Thyroid gland (tissue), 4 donors: ENCODE results near the gene FBXL22. TPM values are rescaled to one million over a fixed set of nuclear protein-coding genes. Genes with fewer than 3 reads are reported as not detected.

Source experiments
- DNase-seq, 2 donors: peaks; one replicate each; pipeline ENCODE4 v3.0.0-alpha.2; 2019
- H3K27ac ChIP-seq, 3 donors: fragments of 200-600 bp; sonication (generic); 1 replicate in 2 of 3; 2 replicates in 1 of 3; pipeline ENCODE4 v1.5.1; 2016 to 2019; ENCODE audit warnings: mild to moderate bottlenecking in 1 of 3, moderate library complexity in 1 of 3
- H3K27me3 ChIP-seq: fragments of 200-600 bp; sonication (generic); one replicate; pipeline ENCODE4 v1.5.1; 2019
- H3K36me3 ChIP-seq, 2 donors: fragments of 200-600 bp; sonication (generic); one replicate each; pipeline ENCODE4 v1.5.1; 2016 to 2019
- H3K4me1 ChIP-seq, 2 donors: fragments of 200-600 bp; sonication (generic); one replicate each; pipeline ENCODE4 v1.5.1; 2017 to 2019
- H3K4me3 ChIP-seq, 3 donors: fragments of 200-600 bp; sonication (generic); replicated peaks in 1 of 3; 1 replicate in 2 of 3; 2 replicates in 1 of 3; pipeline ENCODE4 v1.5.1; 2016; ENCODE audit warnings: mild to moderate bottlenecking in 1 of 3
- H3K9me3 ChIP-seq: fragments of 200-600 bp; sonication (generic); one replicate; pipeline ENCODE4 v1.5.1; 2017
- POLR2A ChIP-seq, 2 donors: fragments of 450-650 bp; IDR thresholded peaks; one replicate each; pipeline ENCODE4 v1.6.1; 2017; ENCODE audit warnings: antibody characterized with exemption in 2 of 2, mild to moderate bottlenecking in 2 of 2, moderate library complexity in 1 of 2
- WGBS, 2 donors: methylation state at CpG; one replicate each; pipeline ENCODE4 v1.1.5; 2017; 5-methylcytosine and 5-hydroxymethylcytosine counted together
- intact Hi-C: fragments of 100-400 bp; cut with DNase I; formaldehyde crosslinking; loops from one replicate; pipeline ENCODE4 v1.15.1; 2023
- total RNA-seq, 4 donors: library from RNA; depleted of rRNA; stranded (reverse); fragments of >200 nt; gene quantifications; one replicate each; pipeline ENCODE4 v1.2.3, GENCODE V29; 2016
- TF ChIP-seq, protein P1 (sequence below), 6 experiments: fragments of 200-600 bp in 3 of 6; fragments of 450-650 bp in 3 of 6; sonication (generic) in 3 of 6; IDR thresholded peaks; one replicate each; pipeline ENCODE4 v1.5.1; 2016 to 2019; ENCODE audit warnings: antibody characterized with exemption in 6 of 6, mild to moderate bottlenecking in 2 of 6, inconsistent platforms in 1 of 6, moderate library complexity in 1 of 6

The FBXL22 gene
- total RNA-seq, 4 donors from 2014 or later = 0.92 to 3.8 (median 2.3) TPM

DNA sequence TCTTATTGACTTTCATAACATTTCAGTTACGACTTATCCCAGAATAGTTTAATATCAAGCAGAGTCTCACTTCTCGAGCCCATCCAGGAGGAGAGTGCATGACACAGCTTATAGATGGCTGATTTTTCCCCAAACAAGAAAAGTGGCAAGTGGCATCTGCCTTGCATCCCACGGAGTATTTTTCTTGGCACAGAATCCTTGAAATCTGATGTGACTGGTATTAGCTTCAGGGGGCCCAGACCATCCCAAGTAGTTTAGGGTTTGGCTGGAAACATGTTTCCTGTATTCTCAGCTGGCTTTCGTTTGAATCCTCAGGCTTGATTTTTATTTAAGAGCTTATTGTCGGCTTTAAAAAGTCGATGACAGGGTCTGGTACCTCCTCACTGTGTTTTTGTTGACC is 20.7 kb upstream of the FBXL22 start:
- Histone ChIP-seq H3K27me3 (no peaks in the 10 kb centered on the region), H3K36me3 (no peaks in the 10 kb centered on the region), H3K4me1 (peaks cover 7 to 12% of the 10 kb centered on the region in 2 donors), H3K9me3 (no peaks in the 10 kb centered on the region), H3K27ac (no peak overlapping the region), H3K4me3 (no peak overlapping the region)
- TF ChIP-seq, protein P1, sequence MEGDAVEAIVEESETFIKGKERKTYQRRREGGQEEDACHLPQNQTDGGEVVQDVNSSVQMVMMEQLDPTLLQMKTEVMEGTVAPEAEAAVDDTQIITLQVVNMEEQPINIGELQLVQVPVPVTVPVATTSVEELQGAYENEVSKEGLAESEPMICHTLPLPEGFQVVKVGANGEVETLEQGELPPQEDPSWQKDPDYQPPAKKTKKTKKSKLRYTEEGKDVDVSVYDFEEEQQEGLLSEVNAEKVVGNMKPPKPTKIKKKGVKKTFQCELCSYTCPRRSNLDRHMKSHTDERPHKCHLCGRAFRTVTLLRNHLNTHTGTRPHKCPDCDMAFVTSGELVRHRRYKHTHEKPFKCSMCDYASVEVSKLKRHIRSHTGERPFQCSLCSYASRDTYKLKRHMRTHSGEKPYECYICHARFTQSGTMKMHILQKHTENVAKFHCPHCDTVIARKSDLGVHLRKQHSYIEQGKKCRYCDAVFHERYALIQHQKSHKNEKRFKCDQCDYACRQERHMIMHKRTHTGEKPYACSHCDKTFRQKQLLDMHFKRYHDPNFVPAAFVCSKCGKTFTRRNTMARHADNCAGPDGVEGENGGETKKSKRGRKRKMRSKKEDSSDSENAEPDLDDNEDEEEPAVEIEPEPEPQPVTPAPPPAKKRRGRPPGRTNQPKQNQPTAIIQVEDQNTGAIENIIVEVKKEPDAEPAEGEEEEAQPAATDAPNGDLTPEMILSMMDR (IDR thresholded peaks at IDR 0.05) = no peak
- no peak for TF ChIP-seq POLR2A (IDR thresholded peaks at IDR 0.05)
- no peak for DNase-seq
- intact Hi-C loops = no loop called here
- WGBS, 2 donors = 81 to 85% methylated on average over 6 of the region's 6 CpGs

GRCh38 chr15:63582179-63582578 is 15.0 kb upstream of the FBXL22 start:
- H3K27ac ChIP-seq = no peak overlapping the region
- no peaks in the 10 kb centered on the region for H3K27me3 ChIP-seq
- intact Hi-C loops = no loop called here
- H3K36me3 ChIP-seq = no peaks in the 10 kb centered on the region
- no peak for DNase-seq
- H3K4me1 ChIP-seq = no peaks in the 10 kb centered on the region
- TF ChIP-seq, protein P1 (IDR thresholded peaks at IDR 0.05) = no peak
- TF ChIP-seq POLR2A (IDR thresholded peaks at IDR 0.05) = no peak
- no peak overlapping the region for H3K4me3 ChIP-seq
- H3K9me3 ChIP-seq = no peaks in the 10 kb centered on the region

DNA sequence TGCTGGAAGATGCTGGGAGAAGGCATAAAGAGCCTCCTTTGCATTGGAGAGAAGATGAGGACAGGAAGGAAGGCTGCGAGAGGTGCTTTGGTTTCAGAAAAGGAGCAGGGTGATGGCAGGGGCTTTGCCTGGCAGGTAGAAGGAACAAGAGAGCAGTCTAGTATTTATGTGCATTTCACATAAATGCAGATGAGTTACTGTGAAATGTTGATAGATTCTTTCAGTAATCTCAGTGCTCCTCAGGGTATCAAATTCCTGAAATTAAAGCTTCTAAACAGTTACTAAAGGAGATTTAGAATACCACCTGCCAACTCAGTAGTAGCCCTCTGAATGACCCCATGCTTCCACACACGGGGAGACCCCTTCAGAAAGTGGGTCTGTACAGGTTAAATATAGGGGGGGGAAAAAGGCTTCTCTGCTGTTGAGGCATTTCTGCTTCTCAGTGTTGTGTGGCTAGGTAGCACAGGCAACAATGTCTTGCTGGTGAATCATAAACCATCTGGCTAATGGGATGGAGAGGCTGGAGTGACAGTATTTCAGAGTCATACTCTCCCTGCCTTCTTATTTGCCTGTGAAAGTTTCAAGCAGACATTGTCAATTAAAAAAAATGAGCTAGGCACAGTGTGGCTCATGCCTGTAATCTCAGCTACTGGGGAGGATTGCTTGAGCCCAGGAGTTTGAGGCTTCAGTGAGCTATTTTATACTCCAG is 14.3 kb upstream of the FBXL22 start:
- Histone ChIP-seq H3K36me3 (no peaks in the 10 kb centered on the region), H3K27ac (no peak overlapping the region), H3K4me1 (no peaks in the 10 kb centered on the region), H3K9me3 (no peaks in the 10 kb centered on the region), H3K27me3 (no peaks in the 10 kb centered on the region), H3K4me3 (no peak overlapping the region)
- intact Hi-C loops = no loop called here
- TF ChIP-seq, protein P1 (IDR thresholded peaks at IDR 0.05) = no peak
- no peak for TF ChIP-seq POLR2A (IDR thresholded peaks at IDR 0.05)
- DNase-seq = no peak
- WGBS, 2 donors = 88 to 90% methylated on average over 2 of the region's 2 CpGs

DNA sequence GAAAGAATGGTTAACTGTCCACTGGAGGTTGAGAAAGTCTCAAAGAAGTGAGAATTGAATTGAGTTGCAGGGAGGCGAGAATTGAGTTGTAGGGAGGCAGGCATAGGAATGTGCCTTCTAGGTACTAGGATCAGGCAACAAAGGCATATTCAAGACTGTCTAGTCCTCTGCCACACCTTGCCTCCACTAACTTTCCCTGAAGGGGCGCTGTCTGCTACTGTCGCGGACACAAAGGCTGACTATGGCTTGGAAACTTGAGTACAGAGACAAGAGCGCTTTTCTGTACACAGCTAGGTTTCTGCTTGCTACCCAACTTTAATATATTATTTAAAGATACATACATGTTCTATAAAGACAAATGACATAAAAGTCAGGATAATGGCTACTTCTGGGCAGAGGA is 10.4 kb upstream of the FBXL22 start:
- no peak overlapping the region for H3K4me3 ChIP-seq
- intact Hi-C loops = no loop called here
- H3K27me3 ChIP-seq = no peaks in the 10 kb centered on the region
- TF ChIP-seq, protein P1 (IDR thresholded peaks at IDR 0.05) = no peak
- no peak for TF ChIP-seq POLR2A (IDR thresholded peaks at IDR 0.05)
- H3K27ac ChIP-seq = no peak overlapping the region
- H3K4me1 ChIP-seq = no peaks in the 10 kb centered on the region
- no peaks in the 10 kb centered on the region for H3K9me3 ChIP-seq
- H3K36me3 ChIP-seq = peaks cover 17 to 19% of the 10 kb centered on the region in 2 donors
- no peak for DNase-seq
- WGBS, 2 donors = 93 to 96% methylated on average over 5 of the region's 5 CpGs

DNA sequence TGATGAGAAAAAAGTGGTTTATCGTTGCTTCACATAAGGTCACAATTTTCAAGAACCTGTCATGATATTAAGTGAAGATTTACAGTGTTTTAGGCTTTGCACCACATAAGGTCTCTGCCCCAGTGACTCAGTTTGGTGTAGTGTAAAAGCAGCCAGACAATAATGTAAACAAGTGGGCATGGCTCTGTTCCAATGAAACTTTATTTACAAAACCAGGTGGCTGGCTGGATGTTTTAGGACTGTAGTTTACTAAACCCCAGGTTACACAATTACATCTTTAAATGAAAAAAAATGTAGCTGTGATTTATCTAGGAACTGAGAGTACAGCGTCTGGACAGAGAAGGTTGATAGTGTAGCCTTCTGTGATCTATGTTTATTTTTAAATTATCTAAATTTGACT is 9.7 kb upstream of the FBXL22 start:
- no peak for TF ChIP-seq POLR2A (IDR thresholded peaks at IDR 0.05)
- TF ChIP-seq, protein P1 (IDR thresholded peaks at IDR 0.05) = no peak
- no peak overlapping the region for H3K4me3 ChIP-seq
- DNase-seq = no peak
- H3K4me1 ChIP-seq = no peaks in the 10 kb centered on the region
- intact Hi-C loops = no loop called here
- H3K36me3 ChIP-seq = peaks cover 17 to 22% of the 10 kb centered on the region in 2 donors
- no peak overlapping the region for H3K27ac ChIP-seq
- H3K27me3 ChIP-seq = no peaks in the 10 kb centered on the region
- H3K9me3 ChIP-seq = no peaks in the 10 kb centered on the region
- 89 to 94% methylated on average over 2 of the region's 2 CpGs for WGBS, 2 donors
